Activated CD4-positive, alpha-beta memory T cell treated with anti-CD3 and anti-CD28 coated beads, Interleukin-2, amount 10 ng/mL, durations not matched to agents 7 days and 5 days (primary cell): ENCODE results near the gene HMGN1. TPM values are rescaled to one million over a fixed set of nuclear protein-coding genes. Genes with fewer than 3 reads are reported as not detected.

Experiments used
- CTCF ChIA-PET: fragments of 350-600 bp; sonication (Branson Sonifier 250); formaldehyde crosslinking; loops from one replicate; lab custom pipeline; 2021; ENCODE audit warnings: antibody characterized with exemption, inconsistent platforms; lab: Charles Lee
- POLR2A ChIA-PET: fragments of 350-600 bp; sonication (Branson Sonifier 250); formaldehyde crosslinking; loops from one replicate; lab custom pipeline; 2021; ENCODE audit warnings: antibody characterized with exemption; lab: Charles Lee
- DNase-seq: peaks from one replicate; pipeline ENCODE4 v3.0.0-alpha.2; 2020
- H3K27ac Mint-ChIP-seq: one replicate; pipeline ENCODE4 v1.8.0; 2021; ENCODE audit warnings: mild to moderate bottlenecking, mixed read lengths
- H3K27me3 Mint-ChIP-seq: one replicate; pipeline ENCODE4 v1.8.0; 2021; ENCODE audit warnings: mixed read lengths
- H3K36me3 Mint-ChIP-seq: one replicate; pipeline ENCODE4 v1.8.0; 2021; ENCODE audit warnings: low read depth, mixed read lengths
- H3K4me1 Mint-ChIP-seq: one replicate; pipeline ENCODE4 v1.8.0; 2021; ENCODE audit warnings: mixed read lengths
- H3K4me3 Mint-ChIP-seq: one replicate; pipeline ENCODE4 v1.8.0; 2021; ENCODE audit warnings: mild to moderate bottlenecking, mixed read lengths
- H3K9me3 Mint-ChIP-seq: one replicate; pipeline ENCODE4 v1.8.0; 2021; ENCODE audit warnings: mixed read lengths
- total RNA-seq, 2 experiments: library from RNA; stranded (reverse); gene quantifications; one replicate each; pipeline ENCODE4 v1.2.3, GENCODE V29; 2021

HMGN1 gene
- total RNA-seq, result 100 to 1,000 TPM; 327 to 340 TPM

GRCh38 chr21:39348355-39349210 lies at the start of gene HMGN1:
TSS of gene HMGN1 (minus strand) at chr21:39349088. CDS start at chr21:39348917, 171 bp downstream.
- peaks cover 40% of the 10 kb centered on the region for H3K4me1 Mint-ChIP-seq
- H3K36me3 Mint-ChIP-seq, result peaks cover 40% of the 10 kb centered on the region
- DNase-seq, result peak; percentile 89
- peak within 1 kb of the TSS; percentile 98 for H3K4me3 Mint-ChIP-seq
- CTCF ChIA-PET, result interaction anchor here (0.8 to 4.9 kb wide), 9 partner anchors 24 to 165 kb away, joined by 3 to 20 read pairs (median 4); partner anchors contain the start of genes BRWD1 and PSMG1
- H3K9me3 Mint-ChIP-seq, result no peaks in the 10 kb centered on the region
- H3K27ac Mint-ChIP-seq, result peak within 1 kb of the TSS; percentile 99
- POLR2A ChIA-PET, result interaction anchor here (0.6 to 7.0 kb wide), 30 partner anchors 10 to 541 kb away, joined by 3 to 197 read pairs (median 4); partner anchors contain the start of genes BRWD1, LCA5L and PSMG1
- peaks cover 2% of the 10 kb centered on the region for H3K27me3 Mint-ChIP-seq

GRCh38 chr21:39397646-39398385 lies 48.9 kb upstream of the HMGN1 start:
- Mint-ChIP-seq H3K9me3 (no peaks in the 10 kb centered on the region), H3K27me3 (no peaks in the 10 kb centered on the region), H3K27ac (no peak overlapping the region), H3K36me3 (peaks cover 29% of the 10 kb centered on the region), H3K4me1 (no peaks in the 10 kb centered on the region), H3K4me3 (no peak overlapping the region)
- POLR2A ChIA-PET, result interaction anchor here (0.8 kb wide), 1 partner anchor 46 kb away, joined by 3 read pairs; no protein-coding TSS in a partner anchor
- CTCF ChIA-PET, result interaction anchor here (1.2 to 1.3 kb wide), 2 partner anchors 10 to 44 kb away, joined by 3 to 8 read pairs; no protein-coding TSS in a partner anchor
- no peak for DNase-seq

- no peak overlapping the region for H3K4me3 Mint-ChIP-seq
- ChIA-PET CTCF (interaction anchor here (1.0 kb wide), 1 partner anchor 45 kb away, joined by 3 read pairs; the partner anchor contains the start of gene HMGN1), POLR2A (interaction anchor here (1.2 kb wide), 1 partner anchor 8 kb away, joined by 4 read pairs; no protein-coding TSS in a partner anchor)
These were observed 44.1 kb upstream of the HMGN1 start for GRCh38 chr21:39392981-39393380.

GRCh38 chr21:39390212-39390765 lies 41.4 kb upstream of the HMGN1 start:
- H3K27me3 Mint-ChIP-seq, result no peaks in the 10 kb centered on the region
- H3K36me3 Mint-ChIP-seq, result peaks cover 24% of the 10 kb centered on the region
- no peak overlapping the region for H3K27ac Mint-ChIP-seq
- no peak for DNase-seq
- POLR2A ChIA-PET, result interaction anchor here (0.9 to 1.2 kb wide), 2 partner anchors 78 to 207 kb away, joined by 3 read pairs; partner anchors contain the start of gene PSMG1
- CTCF ChIA-PET, result no interaction called here
- H3K4me1 Mint-ChIP-seq, result peaks cover 34% of the 10 kb centered on the region
- H3K4me3 Mint-ChIP-seq, result no peak overlapping the region
- H3K9me3 Mint-ChIP-seq, result no peaks in the 10 kb centered on the region

More at GRCh38 chr21:39392981-39393380, 44.1 kb upstream of the HMGN1 start:
- Mint-ChIP-seq H3K27ac (no peak overlapping the region), H3K36me3 (peaks cover 33% of the 10 kb centered on the region), H3K27me3 (no peaks in the 10 kb centered on the region), H3K9me3 (no peaks in the 10 kb centered on the region), H3K4me1 (peaks cover 16% of the 10 kb centered on the region)
- DNase-seq, result no peak

- DNase-seq, result no peak
- Mint-ChIP-seq H3K27ac (no peak overlapping the region), H3K36me3 (peaks cover 15% of the 10 kb centered on the region), H3K4me1 (peaks cover 45% of the 10 kb centered on the region), H3K9me3 (no peaks in the 10 kb centered on the region), H3K27me3 (no peaks in the 10 kb centered on the region), H3K4me3 (peak overlapping the region; percentile 83)
- ChIA-PET CTCF (no interaction called here), POLR2A (interaction anchor here (5.7 kb wide), 1 partner anchor 75 kb away, joined by 47 read pairs; the partner anchor contains the start of gene BRWD1)
These were observed 39.9 kb upstream of the HMGN1 start for GRCh38 chr21:39388811-39389155.

GRCh38 chr21:39388038-39388810 lies 39.3 kb upstream of the HMGN1 start:
- H3K4me3 Mint-ChIP-seq, result peak overlapping the region; percentile 83
- peaks cover 45% of the 10 kb centered on the region for H3K4me1 Mint-ChIP-seq
- DNase-seq, result peak; percentile 88
- H3K27me3 Mint-ChIP-seq, result no peaks in the 10 kb centered on the region
- POLR2A ChIA-PET, result interaction anchor here (0.9 to 5.7 kb wide), 6 partner anchors 15 to 207 kb away, joined by 3 to 47 read pairs (median 22); partner anchors contain the start of genes BRWD1, HMGN1 and PSMG1
- CTCF ChIA-PET, result interaction anchor here (0.7 to 1.8 kb wide), 14 partner anchors 10 to 208 kb away, joined by 3 to 20 read pairs (median 4); partner anchors contain the start of genes BRWD1, LCA5L and PSMG1
- H3K9me3 Mint-ChIP-seq, result no peaks in the 10 kb centered on the region
- H3K36me3 Mint-ChIP-seq, result peaks cover 13% of the 10 kb centered on the region
- peak overlapping the region; percentile 82 for H3K27ac Mint-ChIP-seq

- H3K9me3 Mint-ChIP-seq, result no peaks in the 10 kb centered on the region
- peaks cover 46% of the 10 kb centered on the region for H3K4me1 Mint-ChIP-seq
- ChIA-PET POLR2A (interaction anchor here (0.9 to 5.7 kb wide), 8 partner anchors 14 to 1824 kb away, joined by 3 to 47 read pairs (median 4); partner anchors contain the start of genes BRWD1, HMGN1 and PSMG1), CTCF (interaction anchor here (0.6 to 1.8 kb wide), 16 partner anchors 10 to 207 kb away, joined by 3 to 20 read pairs (median 4); partner anchors contain the start of genes BRWD1, LCA5L and PSMG1)
- peak overlapping the region; percentile 83 for H3K4me3 Mint-ChIP-seq
- peaks cover 8% of the 10 kb centered on the region for H3K36me3 Mint-ChIP-seq
- peak overlapping the region; percentile 82 for H3K27ac Mint-ChIP-seq
- no peaks in the 10 kb centered on the region for H3K27me3 Mint-ChIP-seq
- DNase-seq, result peak; percentile 92
These were observed 38.7 kb upstream of the HMGN1 start for GRCh38 chr21:39387461-39388037.

- H3K4me3 Mint-ChIP-seq, result peak overlapping the region; percentile 83
- DNase-seq, result no peak
- H3K4me1 Mint-ChIP-seq, result peaks cover 52% of the 10 kb centered on the region
- H3K36me3 Mint-ChIP-seq, result peaks cover 10% of the 10 kb centered on the region
- H3K27ac Mint-ChIP-seq, result no peak overlapping the region
- POLR2A ChIA-PET, result interaction anchor here (0.9 to 5.7 kb wide), 7 partner anchors 39 to 1823 kb away, joined by 3 to 47 read pairs (median 4); partner anchors contain the start of genes BRWD1, HMGN1 and PSMG1
- CTCF ChIA-PET, result interaction anchor here (1.2 to 1.8 kb wide), 6 partner anchors 13 to 203 kb away, joined by 3 to 20 read pairs (median 8); partner anchors contain the start of gene PSMG1
- H3K27me3 Mint-ChIP-seq, result no peaks in the 10 kb centered on the region
- H3K9me3 Mint-ChIP-seq, result no peaks in the 10 kb centered on the region
These were observed 38.0 kb upstream of the HMGN1 start for GRCh38 chr21:39386899-39387298.

GRCh38 chr21:39386194-39386593 lies 37.3 kb upstream of the HMGN1 start:
- Mint-ChIP-seq H3K4me1 (peaks cover 55% of the 10 kb centered on the region), H3K4me3 (peak overlapping the region; percentile 53), H3K27me3 (no peaks in the 10 kb centered on the region), H3K27ac (peak overlapping the region; percentile 66), H3K9me3 (no peaks in the 10 kb centered on the region), H3K36me3 (peaks cover 10% of the 10 kb centered on the region)
- ChIA-PET CTCF (interaction anchor here (1.8 kb wide), 1 partner anchor 12 kb away, joined by 8 read pairs; no protein-coding TSS in a partner anchor), POLR2A (interaction anchor here (1.1 to 5.7 kb wide), 3 partner anchors 73 to 202 kb away, joined by 3 to 47 read pairs (median 42); partner anchors contain the start of genes BRWD1 and PSMG1)
- DNase-seq, result no peak

GRCh38 chr21:39385299-39386145 lies 36.6 kb upstream of the HMGN1 start:
- DNase-seq, result peak; percentile 69
- peaks cover 59% of the 10 kb centered on the region for H3K4me1 Mint-ChIP-seq
- peak overlapping the region; percentile 53 for H3K4me3 Mint-ChIP-seq
- H3K27me3 Mint-ChIP-seq, result no peaks in the 10 kb centered on the region
- peaks cover 9% of the 10 kb centered on the region for H3K36me3 Mint-ChIP-seq
- peak overlapping the region; percentile 66 for H3K27ac Mint-ChIP-seq
- CTCF ChIA-PET, result interaction anchor here (0.6 to 1.0 kb wide), 2 partner anchors 34 to 38 kb away, joined by 3 to 4 read pairs; no protein-coding TSS in a partner anchor
- POLR2A ChIA-PET, result interaction anchor here (1.1 to 5.7 kb wide), 5 partner anchors 8 to 202 kb away, joined by 3 to 47 read pairs (median 14); partner anchors contain the start of genes BRWD1, HMGN1 and PSMG1
- no peaks in the 10 kb centered on the region for H3K9me3 Mint-ChIP-seq
